Measurements from ENCODE around the gene B3GNT9.

DNA sequence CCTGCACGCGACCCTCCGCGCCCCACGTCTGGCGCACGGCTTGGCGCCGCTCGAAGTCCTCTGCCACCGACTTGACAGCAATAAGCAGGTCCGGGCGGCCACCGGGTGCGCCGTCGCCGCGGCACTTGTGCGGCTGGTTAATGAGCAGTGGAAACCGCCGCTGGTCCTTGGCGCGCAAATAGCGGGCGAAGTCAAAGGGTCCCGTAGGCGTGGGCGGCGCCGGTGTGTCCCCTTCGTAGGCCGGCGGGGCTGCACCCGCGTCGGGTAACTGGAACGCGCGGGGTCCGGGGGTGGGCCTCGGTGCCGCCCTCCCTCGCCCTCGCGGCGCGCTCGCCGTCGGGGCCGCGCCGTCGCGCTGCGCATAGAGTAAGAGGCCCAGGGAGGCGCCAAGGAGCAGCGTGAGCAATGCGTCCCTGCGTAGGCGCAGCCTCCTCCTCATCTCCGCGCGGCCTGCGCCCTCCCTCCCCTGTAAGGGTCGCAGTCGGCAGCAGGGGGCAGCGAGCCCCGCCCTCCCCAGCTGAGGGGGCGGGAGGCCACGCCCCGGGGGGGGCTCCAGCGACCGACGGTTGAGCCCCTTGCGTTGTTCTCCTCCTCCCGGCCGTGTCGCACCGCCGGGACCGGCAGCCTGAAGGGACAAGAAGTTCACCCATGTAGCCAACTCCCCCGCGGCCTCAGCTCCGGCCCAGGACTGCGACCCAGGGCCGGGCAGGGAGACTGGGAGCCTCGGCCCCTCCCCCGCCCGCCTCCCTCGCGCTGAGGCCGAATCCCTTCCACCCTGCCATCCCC, 558 bp downstream of the B3GNT9 start:
- TF ChIP-seq, protein P1, sequence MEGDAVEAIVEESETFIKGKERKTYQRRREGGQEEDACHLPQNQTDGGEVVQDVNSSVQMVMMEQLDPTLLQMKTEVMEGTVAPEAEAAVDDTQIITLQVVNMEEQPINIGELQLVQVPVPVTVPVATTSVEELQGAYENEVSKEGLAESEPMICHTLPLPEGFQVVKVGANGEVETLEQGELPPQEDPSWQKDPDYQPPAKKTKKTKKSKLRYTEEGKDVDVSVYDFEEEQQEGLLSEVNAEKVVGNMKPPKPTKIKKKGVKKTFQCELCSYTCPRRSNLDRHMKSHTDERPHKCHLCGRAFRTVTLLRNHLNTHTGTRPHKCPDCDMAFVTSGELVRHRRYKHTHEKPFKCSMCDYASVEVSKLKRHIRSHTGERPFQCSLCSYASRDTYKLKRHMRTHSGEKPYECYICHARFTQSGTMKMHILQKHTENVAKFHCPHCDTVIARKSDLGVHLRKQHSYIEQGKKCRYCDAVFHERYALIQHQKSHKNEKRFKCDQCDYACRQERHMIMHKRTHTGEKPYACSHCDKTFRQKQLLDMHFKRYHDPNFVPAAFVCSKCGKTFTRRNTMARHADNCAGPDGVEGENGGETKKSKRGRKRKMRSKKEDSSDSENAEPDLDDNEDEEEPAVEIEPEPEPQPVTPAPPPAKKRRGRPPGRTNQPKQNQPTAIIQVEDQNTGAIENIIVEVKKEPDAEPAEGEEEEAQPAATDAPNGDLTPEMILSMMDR (IDR thresholded peaks at IDR 0.05): no peak
- no peak for TF ChIP-seq POLR2A (IDR thresholded peaks at IDR 0.05)
